Left lung (tissue), 10 donors: ENCODE data around the gene BPGM. TPM values are rescaled to one million over a fixed set of nuclear protein-coding genes. Genes with fewer than 3 reads are reported as not detected.
A peak's percentile ranks its signal among the peaks of the same experiment; 100 is the strongest.

Experiments used
- ATAC-seq: fragments of 200-7000 bp; cut with Tn5 transposase; one replicate; pipeline ENCODE4 v1.9.1; 2020; ENCODE audit warnings: moderate library complexity
- DNase-seq, 4 donors: peaks; one replicate each; pipeline ENCODE4 v3.0.0-alpha.2; 2013 to 2020
- H3K27ac ChIP-seq, 2 donors: fragments of 200-600 bp; sonication (generic) in 1 of 2; one replicate each; pipeline versions ENCODE4 v1.5.0 to v1.8.0; 2020 to 2021
- H3K27me3 ChIP-seq, 2 donors: fragments of 200-600 bp; sonication (generic) in 1 of 2; one replicate each; pipeline versions ENCODE4 v1.5.0 to v1.8.0; 2020 to 2021
- H3K36me3 ChIP-seq, 2 donors: fragments of 200-600 bp; sonication (generic) in 1 of 2; one replicate each; pipeline versions ENCODE4 v1.5.0 to v1.8.0; 2020 to 2021
- H3K4me1 ChIP-seq, 2 donors: fragments of 200-600 bp; one replicate each; pipeline ENCODE4 v1.8.0; 2021
- H3K4me3 ChIP-seq, 2 donors: fragments of 200-600 bp; sonication (generic) in 1 of 2; one replicate each; pipeline versions ENCODE4 v1.5.0 to v1.8.0; 2020 to 2021; ENCODE audit warnings: mild to moderate bottlenecking in 1 of 2
- H3K9me3 ChIP-seq, 2 donors: fragments of 200-600 bp; sonication (generic) in 1 of 2; one replicate each; pipeline versions ENCODE4 v1.5.0 to v1.8.0; 2020 to 2021
- intact Hi-C, 2 donors: fragments of 100-400 bp; cut with DNase I; formaldehyde crosslinking; loops; one replicate each; pipeline versions ENCODE4 v1.11.2 to v1.14.2; 2022
- polyA plus RNA-seq, 6 donors: library from polyadenylated mRNA; unstranded; fragments of 120-200 nt; gene quantifications; one replicate each; pipeline ENCODE4 v1.2.1, GENCODE V29; 2013; ENCODE audit not compliant: insufficient read length in 6 of 6
- total RNA-seq, 2 donors: library from RNA; stranded (reverse); fragmentation: NEBNext Ultra II Directional; extraction: Animal tissue kit (Norgen Biotek cat#: 25700); gene quantifications; one replicate each; pipeline ENCODE4 v1.2.1, GENCODE V29; 2021
- TF ChIP-seq, protein P1 (sequence below), 2 donors: fragments of 200-600 bp; sonication (generic) in 1 of 2; IDR thresholded peaks; one replicate each; pipeline versions ENCODE4 v1.5.0 to v1.8.0; 2021; ENCODE audit warnings: antibody characterized with exemption in 2 of 2
- donor health status: DM: no; HTN: yes; CAD: no.
- donor health status: DM: no; HTN: no; CAD: no.

Gene BPGM
- total and polyA plus RNA-seq, 8 donors: 16.0 to 38.9 (median 26.7) TPM

DNA sequence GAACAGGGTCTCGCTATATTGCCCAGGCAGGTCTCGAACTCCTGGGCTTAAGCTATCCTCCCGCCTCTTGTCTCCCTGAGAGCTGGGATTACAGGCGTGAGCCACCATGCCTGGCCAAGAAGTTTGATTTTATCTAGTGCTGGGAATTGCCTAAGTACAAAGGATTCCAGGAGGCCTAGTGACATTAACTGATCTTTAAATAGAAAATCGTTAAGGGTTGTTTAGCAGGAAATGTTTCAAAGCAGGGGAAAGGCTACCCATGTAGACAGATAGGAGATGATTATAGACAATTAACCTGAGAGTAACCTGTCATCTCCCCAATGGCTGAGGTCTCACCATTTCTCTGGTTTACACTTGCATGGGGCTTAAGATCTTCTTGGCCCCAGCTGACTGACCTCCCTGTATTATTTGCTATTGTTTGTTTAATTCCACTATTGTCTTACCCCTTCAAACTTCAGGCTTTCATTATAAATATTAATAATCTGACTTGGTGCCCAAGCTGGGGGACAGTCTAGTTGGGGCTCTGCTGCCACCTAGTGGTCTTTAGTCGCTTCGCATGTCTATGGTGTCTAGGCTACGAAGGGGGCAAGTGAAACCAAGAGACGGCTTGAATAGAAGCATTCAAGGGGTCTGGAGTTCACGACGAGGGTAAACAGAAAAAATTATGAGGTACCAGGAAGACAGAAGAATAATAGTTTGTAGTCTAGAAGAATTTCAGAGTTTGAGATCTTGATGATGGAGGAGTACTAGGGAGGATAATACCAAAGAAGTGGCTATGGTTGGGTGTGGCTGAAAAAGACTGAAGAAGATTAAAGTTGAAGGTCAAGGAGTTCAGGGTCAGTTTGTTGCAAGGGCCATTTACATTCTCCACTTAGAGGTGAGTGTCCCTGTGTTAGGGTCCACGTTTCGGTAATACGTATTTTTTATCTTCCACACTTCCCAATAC lies 40.4 kb upstream of the BPGM start:
- H3K4me1 ChIP-seq: peaks cover 0 to 11% of the 10 kb centered on the region in 2 donors
- no peaks in the 10 kb centered on the region for H3K36me3 ChIP-seq
- H3K4me3 ChIP-seq: no peak overlapping the region
- intact Hi-C loops: no loop called here
- no peaks in the 10 kb centered on the region for H3K9me3 ChIP-seq
- H3K27ac ChIP-seq: no peak overlapping the region
- TF ChIP-seq, protein P1, sequence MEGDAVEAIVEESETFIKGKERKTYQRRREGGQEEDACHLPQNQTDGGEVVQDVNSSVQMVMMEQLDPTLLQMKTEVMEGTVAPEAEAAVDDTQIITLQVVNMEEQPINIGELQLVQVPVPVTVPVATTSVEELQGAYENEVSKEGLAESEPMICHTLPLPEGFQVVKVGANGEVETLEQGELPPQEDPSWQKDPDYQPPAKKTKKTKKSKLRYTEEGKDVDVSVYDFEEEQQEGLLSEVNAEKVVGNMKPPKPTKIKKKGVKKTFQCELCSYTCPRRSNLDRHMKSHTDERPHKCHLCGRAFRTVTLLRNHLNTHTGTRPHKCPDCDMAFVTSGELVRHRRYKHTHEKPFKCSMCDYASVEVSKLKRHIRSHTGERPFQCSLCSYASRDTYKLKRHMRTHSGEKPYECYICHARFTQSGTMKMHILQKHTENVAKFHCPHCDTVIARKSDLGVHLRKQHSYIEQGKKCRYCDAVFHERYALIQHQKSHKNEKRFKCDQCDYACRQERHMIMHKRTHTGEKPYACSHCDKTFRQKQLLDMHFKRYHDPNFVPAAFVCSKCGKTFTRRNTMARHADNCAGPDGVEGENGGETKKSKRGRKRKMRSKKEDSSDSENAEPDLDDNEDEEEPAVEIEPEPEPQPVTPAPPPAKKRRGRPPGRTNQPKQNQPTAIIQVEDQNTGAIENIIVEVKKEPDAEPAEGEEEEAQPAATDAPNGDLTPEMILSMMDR (IDR thresholded peaks at IDR 0.05): peak; percentile 87 to 90
- DNase-seq (peak in 3 of 4 donors; percentile 50 to 71 (median 51)), ATAC-seq (peak; percentile 95)
- no peaks in the 10 kb centered on the region for H3K27me3 ChIP-seq

DNA sequence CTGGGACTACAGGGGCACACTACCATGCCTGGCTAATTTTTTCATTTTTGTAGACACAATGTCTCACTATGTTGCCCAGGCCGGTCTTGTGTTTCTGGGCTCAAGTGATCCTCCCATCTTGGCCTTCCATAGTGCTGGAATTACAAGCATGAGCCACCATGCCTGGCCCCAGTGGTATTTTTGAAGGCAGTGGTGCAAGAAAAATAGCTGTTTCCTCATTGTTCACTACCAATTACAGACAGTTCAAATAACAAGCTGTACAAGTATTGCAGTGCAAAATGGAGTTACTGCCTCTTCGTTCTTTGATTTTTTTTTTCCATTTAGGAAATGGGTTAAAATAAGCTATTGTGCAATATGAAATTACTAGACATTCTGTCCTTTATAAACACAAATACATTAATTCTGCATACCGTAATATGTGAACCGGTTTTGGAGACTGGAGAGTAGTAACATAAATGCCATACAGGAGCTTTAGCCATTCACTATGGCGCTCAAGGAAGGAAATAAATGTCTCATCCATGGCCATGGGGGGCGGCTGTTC lies 35.0 kb upstream of the BPGM start:
- Histone ChIP-seq H3K36me3 (no peaks in the 10 kb centered on the region), H3K9me3 (no peaks in the 10 kb centered on the region), H3K27me3 (no peaks in the 10 kb centered on the region), H3K4me1 (peaks cover 0 to 2% of the 10 kb centered on the region in 2 donors), H3K4me3 (no peak overlapping the region), H3K27ac (no peak overlapping the region)
- ATAC-seq: no peak
- DNase-seq: no peak
- TF ChIP-seq, protein P1 (IDR thresholded peaks at IDR 0.05): no peak
- intact Hi-C loops: no loop called here

GRCh38 chr7:134612197-134612596 lies 34.5 kb upstream of the BPGM start:
- Histone ChIP-seq H3K27me3 (no peaks in the 10 kb centered on the region), H3K4me1 (no peaks in the 10 kb centered on the region), H3K9me3 (no peaks in the 10 kb centered on the region), H3K27ac (no peak overlapping the region), H3K4me3 (no peak overlapping the region), H3K36me3 (no peaks in the 10 kb centered on the region)
- TF ChIP-seq, protein P1 (IDR thresholded peaks at IDR 0.05): no peak
- DNase-seq: no peak
- intact Hi-C loops: no loop called here
- ATAC-seq: no peak

- Histone ChIP-seq H3K4me3 (no peak overlapping the region), H3K36me3 (no peaks in the 10 kb centered on the region), H3K4me1 (no peaks in the 10 kb centered on the region), H3K27ac (peak overlapping the region; percentile 19 to 40), H3K9me3 (no peaks in the 10 kb centered on the region), H3K27me3 (no peaks in the 10 kb centered on the region)
- ATAC-seq (peak; percentile 78), DNase-seq (no peak)
- intact Hi-C loops: no loop called here
- TF ChIP-seq, protein P1 (IDR thresholded peaks at IDR 0.05): no peak
Observed at GRCh38 chr7:134613623-134614347, 32.9 kb upstream of the BPGM start.

DNA sequence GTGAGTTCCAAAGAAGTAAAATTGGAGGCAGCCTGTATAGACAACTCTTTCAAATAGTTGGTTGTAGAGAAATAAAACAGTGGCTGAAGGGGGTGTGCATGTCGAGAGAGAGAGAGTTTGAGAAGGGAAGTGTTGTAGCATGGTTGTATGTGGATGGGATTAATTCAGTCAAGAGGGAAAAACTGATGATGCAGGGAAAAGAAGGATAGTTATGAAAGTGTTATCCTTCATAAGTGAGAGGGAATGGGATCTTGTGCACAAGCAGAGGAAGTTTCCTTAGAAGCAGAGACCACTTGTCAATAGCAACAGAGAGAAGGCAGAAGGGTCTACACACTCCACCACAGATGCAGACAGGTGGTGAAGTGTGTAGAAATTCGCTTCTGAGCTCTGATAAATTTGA lies 30.0 kb upstream of the BPGM start:
- H3K27ac ChIP-seq: no peak overlapping the region
- intact Hi-C loops: no loop called here
- TF ChIP-seq, protein P1 (IDR thresholded peaks at IDR 0.05): no peak
- no peaks in the 10 kb centered on the region for H3K9me3 ChIP-seq
- ATAC-seq: no peak
- no peak overlapping the region for H3K4me3 ChIP-seq
- no peaks in the 10 kb centered on the region for H3K4me1 ChIP-seq
- DNase-seq: no peak
- H3K27me3 ChIP-seq: no peaks in the 10 kb centered on the region
- no peaks in the 10 kb centered on the region for H3K36me3 ChIP-seq
